HEK293 (cell line): ENCODE results near the gene WWOX.

ENCODE experiments used
- CTCF ChIA-PET: fragments of 350-600 bp; formaldehyde crosslinking; extraction: SDS; loops from one replicate; lab custom pipeline; 2021; ENCODE audit warnings: antibody characterized with exemption; lab: Yijun Ruan, JAX
- POLR2A ChIA-PET: fragments of 300-600 bp; formaldehyde crosslinking; extraction: SDS; loops from one replicate; lab custom pipeline; 2020; ENCODE audit warnings: antibody characterized with exemption, inconsistent platforms; lab: Yijun Ruan, JAX
- H3K27ac ChIP-seq: fragments of 200-500 bp; sonication (Bioruptor generic); 2 replicates; pipeline ENCODE4 v1.5.1; 2014; ENCODE audit warnings: low read depth, low read length, control low read depth, inconsistent platforms; ENCODE audit errors: extremely low read depth
- H3K36me3 ChIP-seq, 2 experiments: fragments of 200-500 bp in 1 of 2; sonication (Bioruptor generic) in 1 of 2; 1 replicate in 1 of 2; 2 replicates in 1 of 2; pipeline ENCODE4 v1.5.1; 2014 to 2017; ENCODE audit warnings: inconsistent platforms in 2 of 2, low read length in 2 of 2; ENCODE audit not compliant: control insufficient read depth in 2 of 2, insufficient read depth in 1 of 2
- H3K4me1 ChIP-seq: fragments of 200-500 bp; sonication (Bioruptor generic); 2 replicates; pipeline ENCODE4 v1.5.1; 2014; ENCODE audit warnings: mild to moderate bottlenecking, low read length, inconsistent platforms; ENCODE audit not compliant: control insufficient read depth, insufficient read depth
- H3K4me3 ChIP-seq: 2 replicates; pipeline ENCODE4 v1.5.1; 2011; ENCODE audit warnings: low read depth, mild to moderate bottlenecking, control low read depth, low read length, moderate library complexity
- H3K9me3 ChIP-seq: fragments of 200-500 bp; sonication (Bioruptor generic); 2 replicates; pipeline ENCODE4 v1.5.1; 2014; ENCODE audit warnings: low read depth, low read length, inconsistent platforms; ENCODE audit not compliant: control insufficient read depth, insufficient read depth
- EGR2 ChIP-seq: fragments of 450-650 bp; formaldehyde crosslinking; IDR thresholded peaks from 2 replicates; pipeline ENCODE4 v1.5.1; 2016; ENCODE audit warnings: low read depth, missing biosample characterization, missing genetic modification characterization
- FEZF1 ChIP-seq: fragments of 450-650 bp; formaldehyde crosslinking; IDR thresholded peaks from 2 replicates; pipeline ENCODE4 v1.5.1; 2016; ENCODE audit warnings: missing biosample characterization, missing genetic modification characterization
- HIC1 ChIP-seq: fragments of 450-650 bp; formaldehyde crosslinking; IDR thresholded peaks from 2 replicates; pipeline ENCODE4 v1.5.1; 2016; ENCODE audit warnings: missing biosample characterization, missing genetic modification characterization
- MEIS1 ChIP-seq: sonication (generic); formaldehyde crosslinking; IDR thresholded peaks from 2 replicates; pipeline ENCODE4 v1.8.1; 2022; ENCODE audit warnings: missing genetic modification reagents, mild to moderate bottlenecking, borderline replicate concordance
- PRDM6 ChIP-seq: fragments of 450-650 bp; formaldehyde crosslinking; IDR thresholded peaks from 2 replicates; pipeline ENCODE4 v1.5.1; 2017; ENCODE audit warnings: missing biosample characterization, missing genetic modification characterization
- SP2 ChIP-seq: fragments of 450-650 bp; formaldehyde crosslinking; IDR thresholded peaks from 2 replicates; pipeline ENCODE4 v1.5.1; 2016; ENCODE audit warnings: missing biosample characterization, missing genetic modification characterization
- YY2 ChIP-seq: fragments of 450-650 bp; formaldehyde crosslinking; IDR thresholded peaks from 2 replicates; pipeline ENCODE4 v1.5.1; 2016; ENCODE audit warnings: missing biosample characterization, missing genetic modification characterization
- ZBTB17 ChIP-seq: fragments of 450-650 bp; formaldehyde crosslinking; IDR thresholded peaks from 2 replicates; pipeline ENCODE4 v1.5.1; 2016; ENCODE audit warnings: missing biosample characterization, missing genetic modification characterization
- ZNF112 ChIP-seq: fragments of 450-650 bp; formaldehyde crosslinking; IDR thresholded peaks from 2 replicates; pipeline ENCODE4 v1.5.0; 2017; ENCODE audit warnings: missing biosample characterization, missing genetic modification characterization
- ZNF121 ChIP-seq: fragments of 450-650 bp; formaldehyde crosslinking; IDR thresholded peaks from 2 replicates; pipeline ENCODE4 v1.5.1; 2016; ENCODE audit warnings: missing biosample characterization, missing genetic modification characterization
- ZNF155 ChIP-seq: fragments of 450-650 bp; formaldehyde crosslinking; IDR thresholded peaks from 2 replicates; pipeline ENCODE4 v1.5.1; 2016; ENCODE audit warnings: missing biosample characterization, missing genetic modification characterization
- ZNF169 ChIP-seq: fragments of 450-650 bp; formaldehyde crosslinking; IDR thresholded peaks from 2 replicates; pipeline ENCODE4 v1.5.1; 2016; ENCODE audit warnings: missing biosample characterization, missing genetic modification characterization
- ZNF184 ChIP-seq: fragments of 450-650 bp; IDR thresholded peaks from 2 replicates; pipeline ENCODE4 v1.5.1; 2018; ENCODE audit warnings: missing biosample characterization, mild to moderate bottlenecking, missing genetic modification characterization
- ZNF202 ChIP-seq: fragments of 450-650 bp; formaldehyde crosslinking; IDR thresholded peaks from 2 replicates; pipeline ENCODE4 v1.5.1; 2016; ENCODE audit warnings: missing biosample characterization, missing genetic modification characterization, borderline replicate concordance
- ZNF335 ChIP-seq: fragments of 450-650 bp; formaldehyde crosslinking; conservative IDR thresholded peaks from 2 replicates; pipeline ENCODE4 v1.5.1; 2016; ENCODE audit warnings: missing biosample characterization, missing genetic modification characterization
- ZNF404 ChIP-seq: fragments of 450-650 bp; formaldehyde crosslinking; IDR thresholded peaks from 2 replicates; pipeline ENCODE4 v1.5.1; 2017; ENCODE audit warnings: missing biosample characterization, missing genetic modification characterization
- ZNF416 ChIP-seq: fragments of 450-650 bp; formaldehyde crosslinking; IDR thresholded peaks from 2 replicates; pipeline ENCODE4 v1.5.1; 2016; ENCODE audit warnings: missing biosample characterization, missing genetic modification characterization
- ZNF433 ChIP-seq: fragments of 450-650 bp; formaldehyde crosslinking; IDR thresholded peaks from 2 replicates; pipeline ENCODE4 v1.5.1; 2016; ENCODE audit warnings: missing biosample characterization, missing genetic modification characterization, low read depth
- ZNF501 ChIP-seq: fragments of 450-650 bp; formaldehyde crosslinking; IDR thresholded peaks from 2 replicates; pipeline ENCODE4 v1.5.1; 2016; ENCODE audit warnings: missing biosample characterization, missing genetic modification characterization
- ZNF561 ChIP-seq: fragments of 450-650 bp; IDR thresholded peaks from 2 replicates; pipeline ENCODE4 v1.5.1; 2018; ENCODE audit warnings: missing biosample characterization, missing genetic modification characterization, borderline replicate concordance
- ZNF610 ChIP-seq: fragments of 450-650 bp; formaldehyde crosslinking; IDR thresholded peaks from 2 replicates; pipeline ENCODE4 v1.5.1; 2016; ENCODE audit warnings: missing biosample characterization, missing genetic modification characterization, borderline replicate concordance
- ZNF701 ChIP-seq: fragments of 450-650 bp; formaldehyde crosslinking; IDR thresholded peaks from 2 replicates; pipeline ENCODE4 v1.5.1; 2016; ENCODE audit warnings: missing biosample characterization, missing genetic modification characterization
- ZNF707 ChIP-seq: fragments of 450-650 bp; formaldehyde crosslinking; IDR thresholded peaks from 2 replicates; pipeline ENCODE4 v1.5.1; 2016; ENCODE audit warnings: missing biosample characterization, missing genetic modification characterization
- ZNF843 ChIP-seq: fragments of 450-650 bp; formaldehyde crosslinking; IDR thresholded peaks from 2 replicates; pipeline ENCODE4 v1.5.1; 2016; ENCODE audit warnings: missing biosample characterization, missing genetic modification characterization

WWOX gene

DNA sequence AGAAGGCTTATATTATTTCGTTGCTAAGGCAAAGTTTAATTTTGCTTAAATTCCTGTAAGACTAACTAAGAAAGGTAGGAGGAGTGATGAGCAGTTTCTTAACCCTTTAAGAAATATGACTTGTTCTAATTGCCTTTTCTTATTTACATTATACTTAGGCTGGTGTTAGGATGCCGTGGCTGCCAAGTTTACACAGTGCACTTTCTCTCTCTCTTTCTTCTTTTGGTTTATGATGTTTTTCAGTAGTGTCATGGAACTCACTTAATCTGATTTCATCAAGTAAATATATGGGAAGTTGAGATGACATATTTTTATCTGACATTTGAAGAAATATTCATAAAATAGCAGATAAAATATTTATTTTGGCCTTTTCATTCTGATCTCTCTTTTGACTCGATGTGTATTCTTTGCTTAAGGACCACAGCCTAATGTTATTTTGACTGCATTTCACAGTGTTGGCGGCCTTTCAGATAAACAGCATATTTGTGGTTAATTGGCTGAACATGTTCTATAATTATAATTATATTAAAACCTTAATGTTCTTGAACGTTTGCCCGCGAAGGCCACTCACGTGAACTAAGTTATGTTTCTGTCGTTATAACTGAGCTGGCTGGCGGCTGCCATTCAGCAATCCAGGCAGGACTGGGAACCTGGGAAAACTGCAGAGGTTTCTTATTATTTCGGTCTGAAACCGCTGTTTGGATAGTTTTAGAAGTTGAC is 191.6 kb downstream of the WWOX start (continued):
- TF ChIP-seq ZNF112 (tag by site-specific recombination) (no peak), ZNF202 (tag by site-specific recombination) (no peak), SP2 (tag by site-specific recombination) (no peak), ZNF404 (tag by site-specific recombination) (no peak), ZNF416 (no peak), ZNF155 (tag by site-specific recombination) (no peak), ZNF169 (tag by site-specific recombination) (no peak), ZNF707 (no peak), MEIS1 (no peak)

DNA sequence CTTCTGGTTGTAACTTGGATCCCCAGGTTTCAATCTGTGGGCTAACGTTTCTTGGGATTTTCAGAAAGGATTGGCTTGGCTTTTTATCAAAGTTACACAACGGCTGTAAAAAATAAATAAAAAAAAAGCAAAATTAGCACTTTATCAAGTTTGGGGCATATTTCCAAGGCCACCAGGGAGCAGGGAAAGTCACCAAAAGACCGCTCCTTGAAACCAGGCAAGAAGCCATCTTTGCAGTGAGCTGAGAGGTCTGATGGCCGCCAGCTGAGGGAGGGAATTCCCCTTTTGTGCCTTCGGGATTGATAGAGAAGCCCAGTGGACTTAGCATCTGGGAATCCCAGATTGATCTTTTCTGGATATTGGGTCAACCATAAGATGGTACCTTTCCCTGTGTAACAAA is 192.2 kb downstream of the WWOX start:
- TF ChIP-seq ZBTB17 (no peak), YY2 (tag by site-specific recombination) (peak; percentile 24; the same call in 1 of the 2 replicates), ZNF335 (peak; percentile 34; the same call in 1 of the 2 replicates)
- CTCF ChIA-PET, result interaction anchor here (0.7 kb wide), 1 partner anchor 57 kb away, joined by 4 read pairs; no protein-coding TSS in a partner anchor

GRCh38 chr16:78292086-78292843 is 192.8 kb downstream of the WWOX start:
- CTCF ChIA-PET, result interaction anchor here (0.7 kb wide), 1 partner anchor 57 kb away, joined by 4 read pairs; no protein-coding TSS in a partner anchor
- Histone ChIP-seq H3K4me1 (peaks cover 28% of the 10 kb centered on the region), H3K4me3 (no peak overlapping the region)
- TF ChIP-seq ZNF184 (no peak), ZNF561 (tag by site-specific recombination) (no peak), PRDM6 (tag by site-specific recombination) (peak; percentile 54; the same call in 1 of the 2 replicates), HIC1 (no peak), ZNF501 (tag by site-specific recombination) (no peak), EGR2 (tag by site-specific recombination) (no peak), ZNF433 (tag by site-specific recombination) (no peak), FEZF1 (tag by site-specific recombination) (peak; percentile 18; the same call in 1 of the 2 replicates), ZNF843 (tag by site-specific recombination) (0 out of 2 replicates have a peak, but pooled peaks have one; percentile 44), ZNF701 (tag by site-specific recombination) (no peak), ZNF610 (tag by site-specific recombination) (no peak), ZNF121 (tag by site-specific recombination) (no peak)
- TF ChIP-seq, all 188 proteins: peak for 3
- POLR2A ChIA-PET, result no interaction called here
- Histone ChIP-seq H3K27ac (no peak overlapping the region), H3K9me3 (no peaks in the 10 kb centered on the region), H3K36me3 (no peaks in the 10 kb centered on the region)

More for the DNA sequence above, 192.2 kb downstream of the WWOX start:
- H3K4me1 ChIP-seq, result peaks cover 23% of the 10 kb centered on the region
- POLR2A ChIA-PET, result no interaction called here
- H3K4me3 ChIP-seq, result no peak overlapping the region
- H3K36me3 ChIP-seq, result no peaks in the 10 kb centered on the region
- no peak overlapping the region for H3K27ac ChIP-seq
- no peaks in the 10 kb centered on the region for H3K9me3 ChIP-seq
